Fibroblast of lung (primary cell): Measurements from ENCODE around the gene NPEPL1. TPM values are rescaled to one million over a fixed set of nuclear protein-coding genes. Genes with fewer than 3 reads are reported as not detected.

Experiments
- DNase-seq, 2 donors: peaks; one replicate each; pipeline versions ENCODE4 v3.0.0 to v3.0.0-alpha.2; 2010; ENCODE audit warnings: low read depth in 2 of 2
- H2AFZ ChIP-seq: 2 replicates; pipeline ENCODE4 v1.5.1; 2012; ENCODE audit warnings: low read length, control low read depth, inconsistent platforms
- H3K27ac ChIP-seq: 2 replicates; pipeline ENCODE4 v1.5.1; 2011; ENCODE audit warnings: low read length, control low read depth; ENCODE audit not compliant: insufficient read depth
- H3K27me3 ChIP-seq: 2 replicates; pipeline ENCODE4 v1.5.1; 2011; ENCODE audit warnings: mild to moderate bottlenecking, low read length; ENCODE audit not compliant: control insufficient read depth, insufficient read depth
- H3K36me3 ChIP-seq: 2 replicates; pipeline ENCODE4 v1.5.1; 2011; ENCODE audit warnings: low read length; ENCODE audit not compliant: control insufficient read depth, insufficient read depth
- H3K4me1 ChIP-seq: 2 replicates; pipeline ENCODE4 v1.5.1; 2011; ENCODE audit warnings: low read length; ENCODE audit not compliant: control insufficient read depth, insufficient read depth; ENCODE audit errors: extremely low read depth
- H3K4me2 ChIP-seq: 2 replicates; pipeline ENCODE4 v1.5.1; 2011; ENCODE audit warnings: low read length, control low read depth; ENCODE audit not compliant: insufficient read depth; ENCODE audit errors: extremely low read depth
- H3K4me3 ChIP-seq, 4 experiments: fragments of 200-600 bp in 1 of 4; sonication (generic) in 1 of 4; replicated peaks in 1 of 4; 2 replicates each; pipeline ENCODE4 v1.5.1; 2011 to 2016; ENCODE audit warnings: low read length in 4 of 4, low read depth in 3 of 4, mild to moderate bottlenecking in 3 of 4, control low read depth in 2 of 4, inconsistent platforms in 1 of 4, mixed read lengths in 1 of 4; ENCODE audit not compliant: insufficient read depth in 1 of 4; ENCODE audit errors: control extremely low read depth in 1 of 4
- H3K79me2 ChIP-seq: 2 replicates; pipeline ENCODE4 v1.5.1; 2012; ENCODE audit warnings: mild to moderate bottlenecking, low read length, inconsistent platforms; ENCODE audit not compliant: control insufficient read depth, insufficient read depth
- H3K9ac ChIP-seq: 2 replicates; pipeline ENCODE4 v1.5.1; 2011; ENCODE audit warnings: mild to moderate bottlenecking, low read length, control low read depth; ENCODE audit not compliant: insufficient read depth
- H3K9me3 ChIP-seq: 2 replicates; pipeline ENCODE4 v1.5.1; 2012; ENCODE audit warnings: low read depth, low read length; ENCODE audit not compliant: control insufficient read depth, insufficient read depth
- H4K20me1 ChIP-seq: 2 replicates; pipeline ENCODE4 v1.5.1; 2011; ENCODE audit warnings: low read length; ENCODE audit not compliant: control insufficient read depth, insufficient read depth; ENCODE audit errors: extremely low read depth
- EZH2 ChIP-seq: IDR thresholded peaks from 2 replicates; pipeline ENCODE4 v1.5.1; 2012; ENCODE audit warnings: low read length, control low read depth, mild to moderate bottlenecking; ENCODE audit errors: missing control alignments
- polyA plus RNA-seq, 2 donors: library from polyadenylated mRNA; depleted of rRNA in 1 of 2; stranded (reverse) in 1 of 2; unstranded in 1 of 2; fragments of >200 nt; gene quantifications; 2 replicates each; pipeline ENCODE4 v1.2.1, GENCODE V29; 2011 to 2012; ENCODE audit warnings: missing spikeins in 1 of 2
- total RNA-seq: library from RNA; depleted of rRNA; stranded (reverse); fragments of >200 nt; gene quantifications from 2 replicates; pipeline ENCODE4 v1.2.1, GENCODE V29; 2014
- TF ChIP-seq, protein P1 (sequence below), 2 donors: IDR thresholded peaks in 1 of 2; conservative IDR thresholded peaks in 1 of 2; 1 replicate in 1 of 2; 2 replicates in 1 of 2; pipeline ENCODE4 v1.5.1; 2011 to 2012; ENCODE audit warnings: low read length in 2 of 2, control low read depth in 1 of 2, inconsistent platforms in 1 of 2, low read depth in 1 of 2, mild to moderate bottlenecking in 1 of 2

The NPEPL1 gene
- total and polyA plus RNA-seq, 2 donors (not counting 1 experiment from before 2014, with no cell fraction given) = 2.9 to 24.6 TPM

- DNase-seq = no peak
- Histone ChIP-seq H3K79me2 (no peaks in the 10 kb centered on the region), H3K4me3 (no peak overlapping the region), H3K27ac (no peak overlapping the region), H3K4me2 (no peak overlapping the region), H3K9me3 (no peaks in the 10 kb centered on the region), H3K36me3 (no peaks in the 10 kb centered on the region), H3K27me3 (peaks cover 7% of the 10 kb centered on the region), H4K20me1 (no peaks in the 10 kb centered on the region), H3K4me1 (no peaks in the 10 kb centered on the region), H2AFZ (no peak overlapping the region), H3K9ac (no peak overlapping the region)
- TF ChIP-seq EZH2 = no peak
- TF ChIP-seq, protein P1, sequence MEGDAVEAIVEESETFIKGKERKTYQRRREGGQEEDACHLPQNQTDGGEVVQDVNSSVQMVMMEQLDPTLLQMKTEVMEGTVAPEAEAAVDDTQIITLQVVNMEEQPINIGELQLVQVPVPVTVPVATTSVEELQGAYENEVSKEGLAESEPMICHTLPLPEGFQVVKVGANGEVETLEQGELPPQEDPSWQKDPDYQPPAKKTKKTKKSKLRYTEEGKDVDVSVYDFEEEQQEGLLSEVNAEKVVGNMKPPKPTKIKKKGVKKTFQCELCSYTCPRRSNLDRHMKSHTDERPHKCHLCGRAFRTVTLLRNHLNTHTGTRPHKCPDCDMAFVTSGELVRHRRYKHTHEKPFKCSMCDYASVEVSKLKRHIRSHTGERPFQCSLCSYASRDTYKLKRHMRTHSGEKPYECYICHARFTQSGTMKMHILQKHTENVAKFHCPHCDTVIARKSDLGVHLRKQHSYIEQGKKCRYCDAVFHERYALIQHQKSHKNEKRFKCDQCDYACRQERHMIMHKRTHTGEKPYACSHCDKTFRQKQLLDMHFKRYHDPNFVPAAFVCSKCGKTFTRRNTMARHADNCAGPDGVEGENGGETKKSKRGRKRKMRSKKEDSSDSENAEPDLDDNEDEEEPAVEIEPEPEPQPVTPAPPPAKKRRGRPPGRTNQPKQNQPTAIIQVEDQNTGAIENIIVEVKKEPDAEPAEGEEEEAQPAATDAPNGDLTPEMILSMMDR (conservative IDR thresholded peaks at IDR 0.05 in 1 of 2, IDR thresholded peaks at IDR 0.05 in 1 of 2; ENCODE audit: low read depth in 1 of 2, low read length in 2 of 2) = no peak
Measured at GRCh38 chr20:58718729-58719128, 26.1 kb downstream of the NPEPL1 start.

GRCh38 chr20:58719258-58719657, 26.7 kb downstream of the NPEPL1 start:
- Histone ChIP-seq H3K4me3 (no peak overlapping the region), H3K36me3 (no peaks in the 10 kb centered on the region), H3K9ac (no peak overlapping the region), H3K9me3 (no peaks in the 10 kb centered on the region), H3K79me2 (no peaks in the 10 kb centered on the region), H4K20me1 (no peaks in the 10 kb centered on the region), H3K27ac (no peak overlapping the region), H3K4me2 (no peak overlapping the region), H3K4me1 (no peaks in the 10 kb centered on the region), H2AFZ (no peak overlapping the region), H3K27me3 (peaks cover 8% of the 10 kb centered on the region)
- DNase-seq = no peak
- TF ChIP-seq, protein P1 (conservative IDR thresholded peaks at IDR 0.05 in 1 of 2, IDR thresholded peaks at IDR 0.05 in 1 of 2; ENCODE audit: low read depth in 1 of 2, low read length in 2 of 2) = no peak
- no peak for TF ChIP-seq EZH2

GRCh38 chr20:58719971-58720371, 27.4 kb downstream of the NPEPL1 start:
- H3K27ac ChIP-seq = no peak overlapping the region
- no peak overlapping the region for H3K9ac ChIP-seq
- no peaks in the 10 kb centered on the region for H3K36me3 ChIP-seq
- H3K4me1 ChIP-seq = no peaks in the 10 kb centered on the region
- H3K4me2 ChIP-seq = no peak overlapping the region
- no peak for TF ChIP-seq EZH2
- TF ChIP-seq, protein P1 (conservative IDR thresholded peaks at IDR 0.05 in 1 of 2, IDR thresholded peaks at IDR 0.05 in 1 of 2; ENCODE audit: low read depth in 1 of 2, low read length in 2 of 2) = no peak
- H3K79me2 ChIP-seq = no peaks in the 10 kb centered on the region
- no peak overlapping the region for H3K4me3 ChIP-seq
- peaks cover 8% of the 10 kb centered on the region for H3K27me3 ChIP-seq
- H3K9me3 ChIP-seq = no peaks in the 10 kb centered on the region
- DNase-seq = no peak
- no peaks in the 10 kb centered on the region for H4K20me1 ChIP-seq
- H2AFZ ChIP-seq = no peak overlapping the region
